Psoas muscle (tissue), 8 donors: ENCODE results near the gene CCDC88C. TPM values are rescaled to one million over a fixed set of nuclear protein-coding genes. Genes with fewer than 3 reads are reported as not detected.

Experiments
- ATAC-seq, 4 donors: fragments of 200-7000 bp; cut with Tn5 transposase; one replicate each; pipeline ENCODE4 v1.9.1; 2020; ENCODE audit warnings: moderate library complexity in 3 of 4, mild to moderate bottlenecking in 2 of 4
- DNase-seq, 2 donors: peaks; one replicate each; pipeline ENCODE4 v3.0.0-alpha.2; 2020
- H3K27ac ChIP-seq: fragments of 200-600 bp; one replicate; pipeline ENCODE4 v1.8.0; 2022
- H3K27me3 ChIP-seq, 3 donors: fragments of 200-600 bp in 1 of 3; one replicate each; pipeline versions ENCODE4 v1.6.1 to v1.8.0; 2013 to 2022; ENCODE audit warnings: low read length in 2 of 3, mild to moderate bottlenecking in 2 of 3, moderate library complexity in 1 of 3; ENCODE audit not compliant: insufficient read depth in 3 of 3
- H3K36me3 ChIP-seq, 2 donors: fragments of 200-600 bp in 1 of 2; one replicate each; pipeline versions ENCODE4 v1.6.1 to v1.8.0; 2013 to 2022; ENCODE audit warnings: low read depth in 1 of 2, mild to moderate bottlenecking in 1 of 2, moderate library complexity in 1 of 2; ENCODE audit not compliant: insufficient read depth in 1 of 2
- H3K4me1 ChIP-seq: fragments of 200-600 bp; one replicate; pipeline ENCODE4 v1.8.0; 2022
- H3K4me3 ChIP-seq: fragments of 200-600 bp; one replicate; pipeline ENCODE4 v1.8.0; 2022; ENCODE audit warnings: mild to moderate bottlenecking
- H3K9me3 ChIP-seq: fragments of 200-600 bp; one replicate; pipeline ENCODE4 v1.8.0; 2022
- CTCF ChIP-seq: fragments of 200-600 bp; IDR thresholded peaks from one replicate; pipeline ENCODE4 v1.8.0; 2022; ENCODE audit warnings: antibody characterized with exemption
- WGBS, 3 donors: extraction: QIAGEN DNeasy Blood & Tissue Kit; methylation state at CpG; one replicate each; pipeline versions ENCODE4 v1.1.6 to v1.1.7; 2013; 5-methylcytosine and 5-hydroxymethylcytosine counted together
- intact Hi-C, 2 donors: fragments of 100-400 bp; cut with DNase I; formaldehyde crosslinking; loops; one replicate each; pipeline versions ENCODE4 v1.11.0 to v1.14.2; 2022
- polyA plus RNA-seq, 3 donors: library from polyadenylated mRNA; stranded (reverse); fragments of 200-250 nt; gene quantifications; one replicate each; pipeline ENCODE4 v1.2.3, GENCODE V29; 2013
- total RNA-seq, 4 donors: library from RNA; stranded (reverse); fragmentation: NEBNext Ultra II Directional in 2 of 4; extraction: Animal tissue kit (Norgen Biotek cat#: 25700) in 2 of 4; gene quantifications; one replicate each; pipeline versions ENCODE4 v1.2.1 to v1.2.4, GENCODE V29; 2021 to 2023
- donor health status: healthy with polysubstance abuse.
- donor health status: DM: no; HTN: no; CAD: no; lungs with moderate emphysema.
- donor health status: Bipolar disorder and iron deficiency.
- donor health status: healthy.
- donor health status: DM: yes; HTN: yes; CAD: no.
- donor health status: DM: no; HTN: no; CAD: no.
- donor health status: DM: no; HTN: no; CAD: no.
- donor health status: DM: yes; HTN: yes; CAD: no.

Gene CCDC88C
- total and polyA plus RNA-seq, 7 donors = 0.49 to 3.9 (median 2.4) TPM

GRCh38 chr14:91277546-91278382, 139.9 kb downstream of the CCDC88C start:
- no peak for ATAC-seq
- peak in 1 of 2 donors; percentile 42 for DNase-seq
- no peak overlapping the region for H3K4me3 ChIP-seq
- WGBS, 3 donors = 88 to 95% (median 90%) methylated on average over 30 of the region's 30 CpGs
- intact Hi-C loops = no loop called here
- no peaks in the 10 kb centered on the region for H3K36me3 ChIP-seq
- H3K4me1 ChIP-seq = no peaks in the 10 kb centered on the region
- H3K27ac ChIP-seq = no peak overlapping the region
- TF ChIP-seq CTCF = no peak
- H3K9me3 ChIP-seq = no peaks in the 10 kb centered on the region
- no peaks in the 10 kb centered on the region for H3K27me3 ChIP-seq

GRCh38 chr14:91274796-91275195, 142.8 kb downstream of the CCDC88C start:
- ATAC-seq (no peak), DNase-seq (peak in 1 of 2 donors; percentile 8)
- Histone ChIP-seq H3K36me3 (no peaks in the 10 kb centered on the region), H3K27ac (no peak overlapping the region), H3K9me3 (no peaks in the 10 kb centered on the region), H3K4me1 (no peaks in the 10 kb centered on the region), H3K27me3 (no peaks in the 10 kb centered on the region), H3K4me3 (no peak overlapping the region)
- intact Hi-C loops = no loop called here
- 94 to 96% (median 95%) methylated on average over 9 of the region's 9 CpGs for WGBS, 3 donors
- TF ChIP-seq CTCF = no peak

- TF ChIP-seq CTCF = no peak
- no peak overlapping the region for H3K4me3 ChIP-seq
- H3K27ac ChIP-seq = no peak overlapping the region
- ATAC-seq (no peak), DNase-seq (peak in 1 of 2 donors; percentile 26)
- H3K27me3 ChIP-seq = no peaks in the 10 kb centered on the region
- H3K4me1 ChIP-seq = peaks cover 4% of the 10 kb centered on the region
- intact Hi-C loops = no loop called here
- H3K9me3 ChIP-seq = no peaks in the 10 kb centered on the region
- no peaks in the 10 kb centered on the region for H3K36me3 ChIP-seq
- 89 to 93% (median 92%) methylated on average over 13 of the region's 13 CpGs for WGBS, 3 donors
These were observed 143.7 kb downstream of the CCDC88C start for GRCh38 chr14:91273885-91274273.

GRCh38 chr14:91273273-91273884, 144.2 kb downstream of the CCDC88C start:
- Histone ChIP-seq H3K27ac (no peak overlapping the region), H3K27me3 (no peaks in the 10 kb centered on the region), H3K4me3 (no peak overlapping the region), H3K4me1 (peaks cover 4% of the 10 kb centered on the region), H3K9me3 (no peaks in the 10 kb centered on the region), H3K36me3 (no peaks in the 10 kb centered on the region)
- ATAC-seq = no peak
- peak in 1 of 2 donors; percentile 38 for DNase-seq
- 95 to 97% (median 96%) methylated on average over 26 to 27 of the region's 27 CpGs for WGBS, 3 donors
- intact Hi-C loops = no loop called here
- TF ChIP-seq CTCF = no peak
